GM19467 (cell line): ENCODE results near the gene SLC6A2.
"Not testable (repeated sequence)": the region's sequence is repeated elsewhere in the genome, so short reads cannot be mapped to it uniquely, and the experiment has no call there.

Experiments used
- ATAC-seq: cut with Tn5 transposase; IDR thresholded peaks from one replicate; pipeline ENCODE4 v1.9.1; 2021; ENCODE audit warnings: mild to moderate bottlenecking, moderate library complexity; ENCODE audit not compliant: unreplicated experiment

SLC6A2 gene

GRCh38 chr16:55655897-55656681 lies at the start of gene SLC6A2:
Gene SLC6A2, plus strand, starts transcription at chr16:55655988. Its CDS starts 707 bp downstream, at chr16:55656695.
- ATAC-seq, result no peak

- no peak for ATAC-seq
Measured at GRCh38 chr16:55613613-55614335, 42.0 kb upstream of the SLC6A2 start.

GRCh38 chr16:55615071-55615470 lies 40.7 kb upstream of the SLC6A2 start:
- ATAC-seq, result no peak

DNA sequence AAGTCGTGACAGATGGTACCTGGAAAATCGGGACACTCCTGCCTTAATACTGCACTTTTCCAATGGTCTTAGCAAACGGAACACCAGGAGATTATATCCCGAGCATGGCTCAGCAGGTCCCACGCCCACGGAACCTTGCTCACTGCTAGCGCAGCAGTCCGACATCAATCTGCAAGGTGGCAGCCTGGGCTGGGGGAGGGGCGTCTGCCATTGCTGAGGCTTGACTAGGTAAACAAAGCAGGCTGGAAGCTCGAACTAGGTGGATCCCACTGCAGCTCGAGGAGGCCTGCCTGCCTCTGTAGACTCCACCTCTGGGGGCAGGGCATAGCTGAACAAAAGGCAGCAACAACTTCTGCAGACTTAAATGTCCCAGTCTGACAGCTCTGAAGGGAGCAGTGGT lies 40.1 kb upstream of the SLC6A2 start:
- ATAC-seq, result not testable (repeated sequence)

DNA sequence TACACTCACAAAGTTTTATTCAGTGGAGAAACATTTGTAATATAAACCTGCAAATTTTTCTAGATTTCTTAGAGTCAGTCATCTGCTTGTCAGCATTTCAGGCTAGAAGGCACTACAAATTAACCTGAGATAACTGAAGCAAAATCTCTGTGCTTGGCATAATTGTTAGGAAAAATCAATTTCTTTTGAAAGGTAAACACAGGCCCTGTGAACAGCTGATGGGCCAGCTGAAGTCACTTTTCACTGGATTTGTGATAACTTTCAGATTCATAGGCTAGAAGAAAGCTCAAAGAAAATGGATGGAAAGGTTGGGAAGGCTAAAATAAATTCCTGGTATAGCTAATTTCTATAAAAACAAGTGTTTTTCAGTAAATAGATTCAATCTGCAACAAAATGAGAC lies 34.0 kb upstream of the SLC6A2 start:
- no peak for ATAC-seq

DNA sequence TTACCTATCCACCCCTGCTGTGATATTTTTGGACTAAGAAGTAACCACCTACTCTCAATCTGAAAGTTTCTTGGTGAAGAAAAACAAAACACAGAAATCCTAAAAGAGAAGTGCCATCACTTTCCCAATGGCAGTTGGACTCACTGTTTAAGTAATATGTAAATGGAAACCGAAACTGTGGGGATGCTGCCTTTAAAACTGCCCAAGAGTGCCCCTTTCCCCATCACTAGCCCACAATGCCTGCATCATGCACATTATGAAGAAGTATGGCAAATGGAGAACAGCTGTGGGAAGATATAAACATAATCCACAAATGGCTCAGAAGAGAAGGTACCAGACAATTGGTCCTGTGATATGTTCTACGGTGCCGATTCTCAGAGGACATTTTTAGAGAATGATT lies 33.5 kb upstream of the SLC6A2 start:
- no peak for ATAC-seq

- no peak for ATAC-seq
Measured at GRCh38 chr16:55622930-55623561, 32.7 kb upstream of the SLC6A2 start.

GRCh38 chr16:55623640-55624039 lies 32.1 kb upstream of the SLC6A2 start:
- ATAC-seq, result no peak

DNA sequence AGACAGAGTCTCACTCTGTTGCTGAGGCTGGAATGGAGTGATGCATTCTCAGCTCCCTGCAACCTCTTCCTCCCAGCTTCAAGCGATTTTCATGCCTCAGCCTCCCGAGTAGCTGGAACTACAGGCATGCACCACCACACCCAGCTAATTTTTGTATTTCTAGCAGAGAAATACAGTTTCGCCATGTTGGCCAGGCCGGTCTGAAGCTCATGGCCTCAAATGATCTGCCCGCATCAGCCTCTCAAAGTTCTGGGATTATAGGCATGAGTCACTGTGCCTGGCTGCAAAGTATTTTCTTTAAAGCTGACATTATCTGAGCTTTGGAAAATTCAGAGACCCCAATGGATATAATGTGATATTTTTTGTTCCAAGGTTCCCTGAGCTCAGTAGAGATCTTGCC lies 31.1 kb upstream of the SLC6A2 start:
- ATAC-seq, result no peak

GRCh38 chr16:55625843-55626242 lies 29.9 kb upstream of the SLC6A2 start:
- no peak for ATAC-seq

- ATAC-seq, result no peak
Measured at GRCh38 chr16:55628306-55628968, 27.4 kb upstream of the SLC6A2 start.

DNA sequence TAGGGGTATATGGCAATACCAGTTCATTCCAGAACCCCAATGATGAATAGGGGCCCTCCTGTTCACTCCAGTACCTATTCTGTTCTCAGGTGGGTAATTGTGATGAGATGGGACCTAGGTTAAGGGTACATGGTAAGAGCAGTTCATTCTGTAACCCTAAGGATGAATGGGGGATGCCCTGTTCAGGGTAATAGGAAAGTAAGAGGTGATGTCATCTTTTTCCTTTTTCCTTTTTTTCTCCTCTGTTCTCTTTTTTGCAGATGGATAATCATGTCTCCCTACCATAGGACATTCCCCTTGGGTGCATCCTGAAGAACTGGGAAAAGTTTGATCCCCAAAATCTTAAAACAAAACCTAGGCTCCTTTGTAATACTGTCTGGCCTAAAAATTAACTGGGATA lies 25.0 kb upstream of the SLC6A2 start:
- no peak for ATAC-seq

DNA sequence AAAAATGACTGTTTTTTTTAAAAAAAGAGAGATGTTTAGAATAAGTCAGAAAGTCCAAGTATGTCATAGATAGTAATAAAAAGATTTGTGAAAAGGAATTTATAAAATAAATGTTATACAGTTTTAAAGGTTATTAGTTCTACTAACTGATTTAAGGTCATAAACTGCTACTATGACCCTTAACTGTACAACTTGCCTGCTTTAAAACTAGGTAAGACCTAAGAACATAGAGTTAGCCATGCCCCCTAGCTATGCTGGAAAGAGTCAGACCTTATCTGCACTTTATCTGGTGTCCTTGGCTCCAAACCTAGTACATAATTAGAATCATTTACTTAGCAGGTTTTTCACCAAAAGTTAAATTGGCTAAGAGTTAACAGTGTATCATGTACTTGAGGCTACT lies 23.5 kb upstream of the SLC6A2 start:
- ATAC-seq, result no peak

GRCh38 chr16:55634193-55634592 lies 21.6 kb upstream of the SLC6A2 start:
- ATAC-seq, result no peak

- ATAC-seq, result no peak
Measured at GRCh38 chr16:55638256-55638655, 17.5 kb upstream of the SLC6A2 start.

DNA sequence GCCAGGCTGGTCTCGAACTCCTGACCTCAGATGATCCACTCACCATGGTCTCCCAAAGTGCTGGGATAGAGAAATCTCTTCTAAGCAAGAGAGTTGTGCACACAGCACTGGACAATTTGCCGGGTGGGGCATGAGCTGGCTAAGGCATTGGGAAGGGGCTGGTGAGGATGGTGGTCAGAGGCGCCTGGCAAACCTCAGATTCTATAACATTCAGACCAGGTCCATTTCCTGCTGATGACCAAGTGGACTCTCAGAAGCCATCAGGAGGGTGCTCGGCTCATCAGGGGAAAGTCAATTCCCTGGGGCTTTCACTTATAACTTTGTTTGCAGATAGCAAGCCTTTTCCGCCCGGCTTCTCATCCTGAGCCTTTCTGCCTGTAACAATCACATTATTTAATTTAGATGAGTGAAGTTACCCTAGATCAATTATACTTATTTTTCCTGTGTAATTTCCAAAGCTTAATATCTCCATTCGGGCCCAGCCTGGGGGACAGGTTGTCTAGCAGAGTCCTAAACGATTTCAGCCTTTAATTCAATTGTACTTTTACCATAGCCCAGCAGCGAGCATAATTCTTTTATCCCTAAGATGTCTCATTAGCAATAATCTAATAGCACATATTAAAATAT lies 15.0 kb upstream of the SLC6A2 start:
- ATAC-seq, result no peak

DNA sequence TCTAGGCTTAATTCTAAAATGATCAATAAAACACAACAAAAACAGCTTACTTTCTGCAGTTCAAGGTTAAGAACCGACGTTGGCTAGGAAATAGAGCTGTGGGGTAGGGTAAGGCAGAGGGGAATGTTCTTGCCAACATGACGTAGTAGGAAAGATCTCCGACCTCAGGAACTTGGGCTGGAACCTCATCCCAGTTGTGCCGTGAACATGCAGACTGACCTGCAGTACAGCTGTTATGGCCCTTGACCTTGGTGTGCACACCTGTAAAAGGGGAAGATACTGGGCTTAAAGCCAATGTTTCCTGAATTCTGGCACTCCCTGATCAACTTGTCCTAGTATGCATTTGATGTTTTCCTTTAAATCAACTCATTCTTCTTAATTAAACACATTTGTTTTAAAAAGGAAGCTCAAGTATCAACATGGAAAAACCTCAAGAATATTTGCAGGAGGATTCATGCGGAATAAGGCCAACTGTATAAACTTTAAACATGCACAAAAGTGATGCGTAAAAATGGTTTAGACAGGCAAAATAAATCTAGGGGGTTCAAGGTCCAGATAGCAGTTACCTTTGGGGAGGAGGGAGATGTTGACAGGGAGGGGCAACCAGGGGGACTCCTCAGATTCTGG lies 14.2 kb upstream of the SLC6A2 start:
- no peak for ATAC-seq

- ATAC-seq, result no peak
Measured at GRCh38 chr16:55642611-55643010, 13.2 kb upstream of the SLC6A2 start.

GRCh38 chr16:55643161-55643970 lies 12.4 kb upstream of the SLC6A2 start:
- no peak for ATAC-seq

DNA sequence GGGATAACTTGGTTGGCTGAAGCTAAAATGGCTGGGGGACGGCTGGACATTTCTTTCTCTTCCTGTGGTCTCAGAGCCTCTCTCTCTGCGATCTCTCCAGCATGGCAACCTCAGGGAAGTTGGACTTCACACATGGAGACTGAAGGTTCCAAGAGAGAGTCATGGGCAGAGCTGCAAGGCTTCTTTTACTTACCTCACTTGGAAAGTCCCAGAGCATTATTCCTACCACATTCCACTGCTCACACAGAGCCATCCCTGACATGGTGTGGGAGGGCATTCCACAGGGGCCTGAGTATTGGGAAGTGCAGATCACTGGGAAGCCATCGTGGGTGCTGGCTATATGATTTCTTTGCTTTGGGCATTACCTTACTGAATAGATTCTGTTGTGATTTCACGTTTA lies 9.8 kb upstream of the SLC6A2 start:
- ATAC-seq, result no peak
